Measurements from ENCODE around the gene MYOCD.
A peak's percentile ranks its signal among the peaks of the same experiment; 100 is the strongest.

Gene MYOCD

DNA sequence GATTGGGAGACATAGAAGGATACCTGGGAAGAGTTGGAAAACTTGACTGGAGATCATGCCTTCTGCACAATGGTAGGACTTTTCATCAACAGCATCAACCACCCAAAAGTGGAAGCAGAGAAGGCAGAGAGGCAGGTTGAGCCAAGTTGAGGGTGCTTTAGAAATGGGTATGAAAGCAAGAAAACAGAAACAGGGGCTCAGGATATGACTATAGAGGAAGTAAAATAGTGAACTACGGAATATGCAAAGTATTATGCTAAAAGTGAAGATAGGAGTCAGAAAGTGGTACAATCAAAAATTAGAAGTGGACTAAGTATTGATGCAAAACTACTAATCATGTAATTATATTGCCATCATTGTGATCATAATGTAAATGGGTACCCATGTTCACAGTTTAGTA lies 107.5 kb downstream of the MYOCD start:
- DNase-seq: no peak

DNA sequence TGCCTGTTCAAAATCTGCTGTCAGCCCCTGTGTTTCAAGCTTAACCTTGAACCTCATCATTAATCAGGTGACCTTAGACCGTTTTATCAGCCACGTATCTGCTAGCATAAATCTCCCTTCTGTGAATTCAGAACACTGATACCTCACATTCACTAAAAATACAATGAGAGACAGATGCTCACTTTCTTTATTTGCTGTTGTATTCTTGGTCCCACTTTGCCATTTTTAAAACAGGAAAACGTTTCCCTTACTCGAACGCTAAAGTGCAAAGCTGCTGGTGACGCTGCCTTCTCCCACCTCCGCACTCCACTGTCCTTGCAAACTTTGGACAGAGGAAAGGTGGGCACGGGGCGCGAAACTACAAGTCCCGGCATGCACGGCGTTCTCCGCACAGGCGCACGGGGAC lies 123.4 kb downstream of the MYOCD start:
- peak; percentile 61 for DNase-seq

DNA sequence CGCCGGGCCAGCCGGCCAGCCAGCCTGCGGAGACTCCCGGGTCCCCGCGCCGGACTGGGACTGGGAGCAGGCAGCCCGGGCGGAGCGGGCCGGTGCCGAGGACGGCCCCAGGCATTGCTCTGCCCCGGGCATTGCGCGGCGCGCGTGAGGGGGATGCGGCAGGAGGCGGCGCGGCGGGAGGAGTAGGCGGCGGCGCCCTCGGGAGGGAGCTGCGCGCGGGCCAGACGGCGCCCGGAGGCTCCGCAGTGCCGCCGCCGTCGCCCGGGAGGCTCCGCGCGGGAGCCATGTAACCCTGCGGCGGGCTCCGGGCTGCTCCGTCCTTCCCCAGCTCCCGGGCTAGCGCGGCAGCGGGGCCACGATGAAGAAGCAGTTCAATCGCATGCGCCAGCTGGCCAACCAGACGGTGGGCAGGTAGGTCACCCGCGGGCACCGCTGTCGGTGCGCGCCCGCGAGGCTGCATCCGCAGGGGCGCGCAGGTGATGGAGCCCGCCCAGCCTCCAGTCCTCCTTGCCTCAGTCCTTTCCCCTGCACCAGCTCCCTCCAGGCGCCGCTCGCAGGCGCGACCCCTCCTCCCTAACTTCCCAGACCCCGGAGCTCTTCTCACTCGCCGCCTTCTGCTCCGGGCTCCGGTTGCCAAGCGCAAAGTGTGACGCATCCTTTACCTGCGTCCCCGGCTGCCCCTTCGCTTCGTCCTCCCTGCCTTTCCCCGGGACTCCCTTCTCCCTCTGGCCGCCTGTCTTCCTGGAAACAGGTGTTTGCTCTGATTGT lies 124.0 kb downstream of the MYOCD start, which contains the start of gene ARHGAP44:
TSS of gene ARHGAP44 (plus strand) at position 18 of the 768 bp plus-strand sequence. CDS start at position 359, 341 bp downstream.
- no peak for DNase-seq

DNA sequence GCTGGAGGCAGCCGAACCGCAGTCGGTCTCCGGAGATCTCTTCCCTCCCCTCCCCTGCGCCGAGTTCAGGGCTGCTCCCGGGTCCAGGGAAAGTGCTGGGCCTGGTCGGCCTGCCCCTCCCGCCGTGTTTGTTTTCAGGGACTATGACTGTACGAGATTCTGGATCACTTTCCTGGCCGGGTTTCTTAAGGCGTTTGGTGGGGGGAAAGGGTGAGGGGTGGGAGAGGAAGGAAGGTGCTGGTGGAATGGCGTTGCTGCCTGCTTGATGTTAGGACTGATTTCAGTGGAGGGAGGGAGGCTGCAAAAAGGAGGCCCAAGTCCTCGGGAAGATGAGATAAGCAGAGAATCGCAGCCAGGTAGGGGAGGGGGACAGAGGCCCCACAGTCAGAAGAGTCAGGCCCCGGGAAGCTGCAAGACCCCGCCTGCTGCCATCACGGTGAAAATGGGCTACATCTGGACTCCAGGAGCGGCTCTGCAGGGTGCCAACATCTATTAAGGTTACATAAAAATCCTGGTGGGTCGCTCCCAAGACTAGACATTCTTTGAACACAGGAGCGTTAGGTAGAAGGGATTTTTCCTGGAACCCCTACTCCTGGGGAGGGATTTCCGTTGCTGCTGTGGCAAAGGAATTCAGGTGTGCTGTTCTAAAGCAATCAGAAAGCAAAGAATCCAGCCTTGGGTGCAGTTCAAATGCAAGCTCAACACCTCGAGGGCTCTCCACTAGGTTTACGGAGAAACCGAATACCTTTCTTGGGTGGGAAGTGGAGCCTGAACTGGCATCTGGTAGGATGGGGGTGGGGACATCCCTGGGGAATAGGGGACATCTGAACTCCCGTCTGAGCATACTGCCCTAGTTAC lies 124.8 kb downstream of the MYOCD start:
- DNase-seq: peak; percentile 1

DNA sequence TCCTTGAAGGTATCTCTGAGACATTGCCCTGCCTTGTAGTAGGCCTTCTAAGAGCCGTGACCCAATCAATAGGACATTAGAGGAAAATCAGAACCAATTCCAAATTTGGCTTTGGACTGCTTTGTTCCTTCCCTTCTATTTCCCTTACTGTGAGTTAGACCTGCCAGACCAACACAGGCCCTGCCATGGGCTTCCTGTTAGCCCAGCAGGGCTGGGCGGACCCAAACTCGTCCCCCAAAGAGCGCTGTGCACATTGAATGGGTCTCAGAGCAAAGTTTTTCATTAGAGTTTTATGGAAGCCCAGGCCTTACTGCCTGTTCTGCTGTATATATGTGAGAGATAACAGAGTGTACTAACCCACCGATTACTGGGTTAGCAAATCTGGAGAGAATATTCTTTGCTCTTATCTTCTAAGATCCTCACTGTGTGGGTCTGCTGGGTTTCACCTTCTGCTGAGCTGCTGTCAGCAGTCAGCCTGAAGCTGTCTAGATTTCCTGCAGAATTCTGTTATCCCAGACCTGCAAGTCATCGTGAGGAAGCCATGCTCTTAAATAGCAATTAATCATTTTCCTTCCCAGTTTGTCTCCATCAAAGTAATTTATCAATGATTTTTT lies 129.3 kb downstream of the MYOCD start:
- no peak for DNase-seq

DNA sequence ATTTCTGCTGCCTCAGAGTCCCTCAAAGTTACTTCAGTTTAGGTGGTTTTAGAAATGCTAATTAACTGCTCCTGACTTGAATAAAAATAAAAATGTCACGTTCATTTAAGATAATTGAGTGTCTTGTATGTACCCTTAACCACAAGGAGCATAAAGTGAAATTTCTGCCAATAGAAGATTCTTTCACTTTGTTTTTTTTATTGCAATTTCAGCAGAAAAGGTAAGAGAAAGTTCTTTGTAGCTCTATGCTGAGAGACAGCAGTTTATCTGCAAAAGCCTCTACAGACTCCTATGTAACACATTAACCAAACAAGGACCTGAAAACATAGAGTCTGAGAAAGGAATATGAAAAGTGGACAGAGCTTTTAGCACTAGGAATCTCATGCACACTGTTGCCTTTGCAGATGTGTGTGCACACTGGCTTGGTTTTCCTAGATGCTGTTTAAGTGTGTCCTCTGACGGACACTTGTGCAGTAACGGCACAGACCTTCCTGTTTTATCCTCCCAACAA lies 135.2 kb downstream of the MYOCD start:
- no peak for DNase-seq

DNA sequence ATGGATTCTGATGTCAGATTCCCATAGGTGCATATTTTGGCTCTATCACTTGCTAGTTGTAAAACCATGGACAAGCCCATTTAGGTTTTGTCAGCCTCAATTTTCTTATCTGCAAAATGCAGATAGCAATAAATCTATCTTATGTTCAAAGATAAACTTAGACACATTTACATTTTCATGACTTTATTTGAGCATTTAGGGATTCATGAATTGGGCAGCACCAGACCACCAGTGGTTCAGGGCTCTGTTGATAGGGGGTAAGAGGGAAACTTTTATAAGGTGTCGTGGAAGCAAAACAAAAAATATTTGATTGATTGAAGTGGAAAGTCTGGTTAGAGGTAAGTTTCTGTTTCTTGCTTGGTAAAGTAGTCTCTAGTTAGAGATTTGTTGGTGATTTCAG lies 140.9 kb downstream of the MYOCD start:
- DNase-seq: no peak

DNA sequence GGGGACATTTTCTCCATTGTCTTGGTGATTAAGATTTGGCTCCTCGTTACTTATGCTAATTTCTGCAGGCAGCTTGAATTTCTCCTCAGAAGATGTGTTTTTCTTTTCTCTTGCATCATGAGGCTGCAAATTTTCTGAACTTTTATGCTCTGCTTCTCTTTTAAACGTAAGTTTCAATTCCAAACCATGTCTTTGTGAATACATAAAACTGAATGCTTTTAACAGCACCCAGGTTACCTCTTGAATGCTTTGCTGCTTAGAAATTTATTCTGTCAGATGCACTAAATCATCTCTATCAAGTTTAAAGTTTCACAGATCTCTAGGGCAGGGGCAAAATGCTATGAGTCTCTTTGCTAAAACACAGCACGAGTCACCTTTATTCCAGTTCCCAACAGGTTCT lies 143.0 kb downstream of the MYOCD start:
- no peak for DNase-seq

DNA sequence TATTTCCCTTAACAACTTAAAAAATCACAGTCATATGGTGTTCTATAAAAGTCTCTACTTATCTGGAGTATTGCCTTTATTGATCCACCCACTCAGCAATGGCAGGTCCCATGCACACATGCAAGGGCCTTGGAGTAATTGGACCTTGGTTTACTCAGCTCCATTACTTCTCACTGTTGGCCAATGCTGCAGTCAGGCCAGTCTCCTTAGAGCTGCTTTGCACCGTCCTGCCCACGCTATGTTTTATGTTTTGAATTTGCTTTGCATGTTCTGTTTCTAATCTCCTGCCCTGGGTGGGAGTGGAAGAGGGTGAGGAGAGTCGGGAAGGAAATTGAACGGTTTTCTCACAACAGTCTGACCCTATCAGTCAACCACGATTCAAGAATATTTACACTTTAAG lies 147.2 kb downstream of the MYOCD start:
- no peak for DNase-seq

DNA sequence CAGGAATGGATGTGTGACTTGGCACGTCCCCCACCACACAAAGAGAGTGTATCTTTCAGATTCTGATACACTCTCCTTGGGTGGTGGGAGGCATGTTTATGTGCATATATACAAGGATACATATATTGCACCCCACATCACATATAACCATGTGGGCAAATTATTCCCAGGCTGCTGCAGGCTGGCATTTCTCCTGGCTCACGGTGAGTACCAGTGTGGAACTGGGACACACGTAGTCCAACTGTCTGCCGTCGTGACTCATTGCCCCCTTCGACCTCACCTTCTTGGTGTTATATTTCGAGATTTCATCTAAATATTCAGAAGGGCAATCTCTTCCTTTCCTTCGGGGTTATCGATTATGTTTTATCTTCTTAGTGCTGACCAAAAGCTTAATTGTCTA lies 148.0 kb downstream of the MYOCD start:
- no peak for DNase-seq

DNA sequence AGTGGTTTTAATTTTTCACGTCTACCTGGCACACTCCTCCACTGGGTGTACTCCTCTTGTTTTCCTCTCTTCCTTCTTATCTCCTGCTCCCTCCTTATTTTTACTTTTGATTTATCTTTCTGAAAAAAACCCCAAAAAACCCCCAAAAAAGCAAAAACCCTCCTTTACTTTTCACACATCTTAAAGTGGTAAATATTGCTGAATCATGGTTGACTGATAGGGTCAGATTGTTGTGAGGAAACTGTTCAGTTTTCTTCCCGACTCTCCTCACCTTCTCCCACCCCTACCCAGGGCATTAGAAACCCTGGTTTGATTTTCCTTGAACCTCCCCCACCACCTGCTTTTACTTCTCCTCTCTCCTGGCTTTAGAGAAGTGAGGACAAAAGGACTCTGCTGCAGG lies 149.0 kb downstream of the MYOCD start:
- no peak for DNase-seq

DNA sequence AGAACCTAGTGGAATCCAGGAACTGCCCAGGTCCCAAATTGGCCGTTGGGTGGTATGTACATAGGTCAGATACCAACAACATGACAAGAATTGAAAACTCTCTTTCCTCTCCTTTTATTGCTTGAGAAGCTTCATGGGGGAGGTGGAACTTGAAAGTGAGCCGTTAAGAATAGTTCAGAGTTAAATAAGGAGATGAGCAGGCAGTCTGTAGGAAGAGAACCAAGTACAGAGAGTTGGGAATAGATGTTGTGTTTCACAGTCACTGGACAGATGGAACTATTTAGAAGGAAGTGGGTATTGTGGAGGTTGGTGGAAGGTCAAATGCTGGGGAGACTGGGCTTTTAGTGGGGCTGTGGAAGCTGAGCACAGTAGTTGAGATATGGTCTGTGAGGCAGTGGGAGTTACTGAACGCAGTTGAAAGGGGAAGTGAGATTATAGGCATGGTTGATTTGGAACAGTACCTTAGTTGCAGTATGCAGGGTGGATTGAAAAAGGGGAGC lies 150.0 kb downstream of the MYOCD start:
- DNase-seq: no peak
